Measurements from ENCODE around the gene L3MBTL1. TPM values are rescaled to one million over a fixed set of nuclear protein-coding genes. Genes with fewer than 3 reads are reported as not detected.

Gene L3MBTL1
- 2.0 and 5.1 TPM in 2 replicates for total RNA-seq

DNA sequence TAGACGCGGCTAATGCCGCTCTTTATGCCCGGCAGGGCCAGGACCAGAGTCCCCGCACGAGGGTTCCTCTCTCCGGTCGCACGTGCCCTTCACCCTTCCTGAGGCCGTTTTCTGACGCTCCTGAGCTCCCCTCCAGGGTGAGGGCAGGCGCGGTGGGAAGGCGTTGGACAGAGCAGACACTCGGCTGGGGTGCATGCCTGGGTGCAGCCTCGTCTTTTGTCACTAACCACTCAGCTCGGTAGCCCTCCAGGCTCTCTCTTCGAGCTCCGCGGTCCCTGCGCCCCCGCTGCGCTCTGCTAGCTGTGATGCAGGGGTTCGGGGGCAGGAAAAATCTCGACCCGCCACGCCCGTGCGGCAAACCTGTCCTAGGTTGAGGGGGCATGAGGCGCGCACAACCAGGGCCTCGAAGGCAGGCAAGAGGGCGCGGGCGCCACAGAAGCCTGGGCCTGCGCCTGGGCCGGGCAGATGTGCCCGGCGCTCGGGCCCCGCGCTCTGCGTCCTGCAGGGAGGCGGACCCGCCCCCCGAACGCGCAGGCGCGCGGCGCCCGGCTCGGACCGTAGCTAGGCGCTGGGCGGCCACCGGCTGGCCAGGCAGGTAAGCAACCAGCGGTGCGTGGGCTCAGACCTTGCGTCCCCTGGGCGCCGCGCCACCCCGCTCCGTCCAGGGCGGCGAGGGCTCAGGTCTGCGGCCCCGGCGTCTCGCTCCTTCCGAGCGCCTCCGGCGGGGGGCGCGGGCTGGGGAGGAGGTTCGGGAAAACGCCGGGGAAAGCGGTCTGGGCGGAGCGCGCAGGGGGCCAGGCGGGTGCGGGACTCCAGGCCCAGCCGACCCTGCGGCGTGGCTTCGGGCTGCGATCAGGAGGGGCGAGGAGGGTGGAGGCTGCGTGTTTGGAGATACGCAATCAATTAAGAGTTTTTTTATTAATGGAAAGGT is at the start of gene L3MBTL1:
Gene L3MBTL1 (plus strand): TSS at position 548 of the 931 bp plus-strand sequence. CDS start 5,807 bp downstream, outside the sequence.

DNA sequence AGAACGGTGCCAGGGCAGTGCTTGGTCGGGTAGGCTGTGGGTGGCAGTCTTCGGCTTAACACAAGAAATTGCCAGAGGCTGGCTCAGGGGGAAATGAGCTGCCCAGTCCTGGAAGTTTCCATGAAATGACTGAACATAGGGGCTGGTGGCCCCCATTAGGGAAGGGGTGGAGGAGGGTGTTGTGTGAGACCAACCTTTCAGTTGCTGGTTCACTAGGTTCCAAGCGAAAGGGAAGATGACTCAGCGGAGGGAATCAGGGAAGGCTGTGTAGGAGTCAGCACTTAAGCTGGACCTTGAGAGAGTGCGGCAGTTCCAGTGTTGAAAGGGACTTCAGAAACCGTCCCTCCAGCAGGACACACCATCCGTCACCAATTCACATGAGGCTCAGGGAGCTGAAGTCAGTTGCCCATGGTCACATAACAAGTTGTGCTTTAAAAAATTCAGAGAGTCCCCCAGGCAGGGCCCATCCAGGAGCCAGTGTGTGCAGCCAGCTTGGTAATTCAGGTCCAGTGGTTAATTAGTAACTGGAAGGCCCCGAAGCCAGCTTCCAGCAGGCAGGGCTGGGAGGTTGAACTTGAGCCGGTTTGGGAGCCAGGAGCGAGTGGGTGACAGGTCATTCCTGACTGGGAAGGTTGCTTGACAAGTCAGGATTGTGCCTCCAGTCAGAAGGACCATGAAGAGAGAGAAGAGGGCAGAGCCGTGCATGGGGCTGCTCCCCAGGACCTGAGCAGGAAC is 51.1 kb downstream of the L3MBTL1 start, which contains the start of gene SGK2:
Gene SGK2 (plus strand): TSS at position 616 of the 735 bp plus-strand sequence. CDS start 7,469 bp downstream, outside the sequence.

DNA sequence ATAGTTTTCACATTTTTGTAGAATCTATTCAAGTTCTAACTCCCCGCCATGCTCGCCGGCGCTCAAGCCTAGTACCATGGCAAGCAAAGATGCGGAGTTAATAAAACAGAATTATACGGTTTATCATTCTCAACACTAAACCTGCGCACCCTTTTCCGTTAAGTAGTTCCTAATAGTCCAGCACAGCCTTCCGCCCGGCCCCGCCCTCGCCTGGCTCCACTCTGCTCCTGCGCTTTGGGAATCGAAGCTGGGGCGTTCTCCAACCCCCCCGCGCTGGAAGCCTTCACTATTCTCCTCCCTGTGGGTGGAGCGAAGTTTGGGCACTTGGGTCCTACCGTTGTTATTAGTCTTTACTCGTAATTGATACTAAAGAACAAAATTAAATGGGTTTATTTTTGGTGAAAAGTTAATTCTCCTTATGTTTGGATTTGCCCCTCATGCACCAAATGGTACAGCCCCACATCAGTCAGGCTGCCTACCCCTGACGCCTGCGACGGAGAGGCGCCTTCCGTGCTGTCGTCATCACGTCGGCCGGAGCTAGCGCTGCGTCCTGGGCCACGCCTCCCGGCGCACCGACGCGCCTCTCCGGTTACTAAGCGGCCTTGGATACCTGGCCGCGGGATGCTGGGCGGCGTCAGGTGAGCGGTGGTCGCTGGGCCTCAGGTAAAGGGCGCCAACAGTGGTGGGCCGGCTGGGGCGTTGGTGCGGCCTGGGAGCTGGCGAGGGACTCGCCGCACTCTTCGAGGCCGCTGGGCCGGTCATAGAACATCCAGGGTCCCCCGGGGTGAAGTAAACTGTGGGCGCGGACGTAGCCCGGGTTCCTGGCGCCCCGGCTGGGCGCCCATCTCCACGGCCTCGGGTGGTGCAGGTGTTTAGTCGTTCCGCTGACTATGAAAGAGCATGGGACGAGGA is 83.2 kb downstream of the L3MBTL1 start, which contains the start of gene IFT52:
Gene IFT52 (plus strand): TSS at position 546 of the 912 bp plus-strand sequence. CDS start 3,762 bp downstream, outside the sequence.

Other genes starting within 250 kb of the L3MBTL1 start
- gene SRSF6, start 49.8 kb upstream of the L3MBTL1 start, total RNA-seq = 31.2 and 53.5 TPM in 2 replicates
- gene SGK2, start 51.3 kb downstream of the L3MBTL1 start, total RNA-seq = 0.43 TPM in 1 of 2 replicates, not detected in the other
- 47.6 and 61.9 TPM in 2 replicates for gene IFT52, start 83.2 kb downstream of the L3MBTL1 start, total RNA-seq
- 0.09 and 0.47 TPM in 2 replicates for gene MYBL2, start 159.4 kb downstream of the L3MBTL1 start, total RNA-seq
- not detected in 2 replicates for gene GTSF1L, start 219.3 kb downstream of the L3MBTL1 start, total RNA-seq

Measured in bronchial smooth muscle cell (primary cell).